ENCODE results near the gene PCDHGC3. TPM values are rescaled to one million over a fixed set of nuclear protein-coding genes. Genes with fewer than 3 reads are reported as not detected.

The PCDHGC3 gene
- total and polyA plus RNA-seq, 3 experiments from 2014 or later = 0.11 to 0.15 TPM; not detected in 1

- Mint-ChIP-seq H3K27me3 (peaks cover 36 to 77% of the 10 kb centered on the region in 2 donors), H3K27ac (no peak overlapping the region), H3K9me3 (peaks cover 0 to 4% (median 0%) of the 10 kb centered on the region in 5 donors), H3K4me3 (peak overlapping the region in 2 of 7 donors; percentile 12 to 76), H3K36me3 (no peaks in the 10 kb centered on the region), H3K4me1 (peaks cover 21 to 30% (median 22%) of the 10 kb centered on the region in 3 donors)
- no peaks in the 10 kb centered on the region for H3K9me3 ChIP-seq (ENCODE audit: low read length)
- no peak for DNase-seq
- peaks cover 23% of the 10 kb centered on the region for H3K27me3 ChIP-seq (ENCODE audit: insufficient read depth, low read length, poor library complexity, severe bottlenecking)
- ChIA-PET CTCF (no interaction called here), POLR2A (no interaction called here)
- H3K36me3 ChIP-seq (ENCODE audit: insufficient read depth, low read length) = no peaks in the 10 kb centered on the region
- H3K4me1 ChIP-seq (ENCODE audit: insufficient read depth, low read length) = peaks cover 11% of the 10 kb centered on the region
- H3K27ac ChIP-seq (ENCODE audit: low read depth, low read length) = no peak overlapping the region
- no peak overlapping the region for H3K4me3 ChIP-seq (ENCODE audit: low read length)
Observed at GRCh38 chr5:141477815-141478214, 2.0 kb downstream of the PCDHGC3 start.

- no peak for DNase-seq
- Histone ChIP-seq H3K4me3 (ENCODE audit: low read length) (no peak overlapping the region), H3K27ac (ENCODE audit: low read depth, low read length) (no peak overlapping the region), H3K4me1 (ENCODE audit: insufficient read depth, low read length) (peaks cover 11% of the 10 kb centered on the region), H3K36me3 (ENCODE audit: insufficient read depth, low read length) (no peaks in the 10 kb centered on the region), H3K27me3 (ENCODE audit: insufficient read depth, low read length, poor library complexity, severe bottlenecking) (peaks cover 25% of the 10 kb centered on the region), H3K9me3 (ENCODE audit: low read length) (no peaks in the 10 kb centered on the region)
- Mint-ChIP-seq H3K27me3 (peaks cover 42 to 83% of the 10 kb centered on the region in 2 donors), H3K9me3 (peaks cover 0 to 4% (median 0%) of the 10 kb centered on the region in 5 donors), H3K4me3 (no peak overlapping the region), H3K27ac (no peak overlapping the region), H3K36me3 (no peaks in the 10 kb centered on the region), H3K4me1 (peaks cover 21 to 30% (median 22%) of the 10 kb centered on the region in 3 donors)
- POLR2A ChIA-PET = no interaction called here
- CTCF ChIA-PET = no interaction called here
Observed at GRCh38 chr5:141478321-141478945, 2.7 kb downstream of the PCDHGC3 start.

DNA sequence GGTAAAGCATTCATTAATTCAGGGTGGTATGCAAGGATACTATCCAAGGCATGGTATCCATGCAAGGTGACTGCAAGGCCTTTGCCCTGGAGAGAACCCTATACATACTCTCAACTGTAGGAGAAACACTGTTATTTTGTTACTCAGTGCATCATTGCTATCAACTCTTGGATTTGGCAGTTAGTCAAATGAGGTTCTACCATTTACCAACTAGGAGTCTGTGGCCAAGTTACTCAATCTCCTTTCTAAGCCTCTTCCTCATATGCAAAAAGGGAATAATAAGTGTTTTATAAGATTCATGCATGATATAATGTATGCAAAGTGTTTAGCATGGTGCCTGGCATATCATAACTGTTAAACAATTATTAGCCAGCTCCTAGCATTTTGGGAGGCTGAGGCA is 4.0 kb downstream of the PCDHGC3 start:
- Histone ChIP-seq H3K4me1 (ENCODE audit: insufficient read depth, low read length) (peaks cover 11% of the 10 kb centered on the region), H3K36me3 (ENCODE audit: insufficient read depth, low read length) (no peaks in the 10 kb centered on the region), H3K27me3 (ENCODE audit: insufficient read depth, low read length, poor library complexity, severe bottlenecking) (peaks cover 36% of the 10 kb centered on the region), H3K9me3 (ENCODE audit: low read length) (no peaks in the 10 kb centered on the region), H3K4me3 (ENCODE audit: low read length) (no peak overlapping the region), H3K27ac (ENCODE audit: low read depth, low read length) (no peak overlapping the region)
- Mint-ChIP-seq H3K27ac (no peak overlapping the region), H3K9me3 (peaks cover 0 to 4% (median 0%) of the 10 kb centered on the region in 5 donors), H3K4me1 (peaks cover 25 to 38% (median 29%) of the 10 kb centered on the region in 3 donors), H3K27me3 (peaks cover 56 to 92% of the 10 kb centered on the region in 2 donors), H3K4me3 (no peak overlapping the region), H3K36me3 (no peaks in the 10 kb centered on the region)
- ChIA-PET POLR2A (no interaction called here), CTCF (interaction anchor here (0.7 kb wide), 1 partner anchor 78 kb away, joined by 3 read pairs; no protein-coding TSS in a partner anchor)
- no peak for DNase-seq

- ChIA-PET POLR2A (no interaction called here), CTCF (interaction anchor here (1.1 kb wide), 1 partner anchor 36 kb away, joined by 3 read pairs; no protein-coding TSS in a partner anchor)
- H3K4me3 Mint-ChIP-seq = no peak overlapping the region
- peaks cover 8 to 14% (median 10%) of the 10 kb centered on the region in 3 donors for H3K4me1 Mint-ChIP-seq
- H3K9me3 ChIP-seq (ENCODE audit: low read length) = no peaks in the 10 kb centered on the region
- H3K9me3 Mint-ChIP-seq = peaks cover 0 to 6% (median 3%) of the 10 kb centered on the region in 5 donors
- no peak for DNase-seq
- H3K27me3 ChIP-seq (ENCODE audit: insufficient read depth, low read length, poor library complexity, severe bottlenecking) = peaks cover 33% of the 10 kb centered on the region
- H3K27ac Mint-ChIP-seq = no peak overlapping the region
- H3K36me3 Mint-ChIP-seq = no peaks in the 10 kb centered on the region
- no peaks in the 10 kb centered on the region for H3K36me3 ChIP-seq (ENCODE audit: insufficient read depth, low read length)
- no peaks in the 10 kb centered on the region for H3K4me1 ChIP-seq (ENCODE audit: insufficient read depth, low read length)
- no peak overlapping the region for H3K27ac ChIP-seq (ENCODE audit: low read depth, low read length)
- H3K4me3 ChIP-seq (ENCODE audit: low read length) = no peak overlapping the region
- peaks cover 62 to 92% of the 10 kb centered on the region in 2 donors for H3K27me3 Mint-ChIP-seq
Observed at GRCh38 chr5:141483902-141484301, 8.1 kb downstream of the PCDHGC3 start.

- H3K27me3 ChIP-seq (ENCODE audit: insufficient read depth, low read length, poor library complexity, severe bottlenecking) = peaks cover 33% of the 10 kb centered on the region
Observed at GRCh38 chr5:141484310-141484640, 8.5 kb downstream of the PCDHGC3 start.

GRCh38 chr5:141484641-141485311 is 9.0 kb downstream of the PCDHGC3 start, which contains the start of gene PCDHGC4:
Gene PCDHGC4, plus strand, starts transcription at chr5:141485030. Its CDS starts 144 bp downstream, at chr5:141485174.
- Mint-ChIP-seq H3K27me3 (peaks cover 69 to 94% of the 10 kb centered on the region in 2 donors), H3K27ac (no peak within 1 kb of the TSS), H3K9me3 (peaks cover 0 to 6% (median 3%) of the 10 kb centered on the region in 5 donors), H3K4me3 (peak within 1 kb of the TSS in 6 of 7 donors; percentile 5 to 68 (median 34)), H3K36me3 (no peaks in the 10 kb centered on the region), H3K4me1 (peaks cover 8 to 14% (median 10%) of the 10 kb centered on the region in 3 donors)
- CTCF ChIA-PET = interaction anchor here (1.1 kb wide), 1 partner anchor 35 kb away, joined by 3 read pairs; no protein-coding TSS in a partner anchor
- Histone ChIP-seq H3K36me3 (ENCODE audit: insufficient read depth, low read length) (no peaks in the 10 kb centered on the region), H3K9me3 (ENCODE audit: low read length) (no peaks in the 10 kb centered on the region), H3K27ac (ENCODE audit: low read depth, low read length) (no peak within 1 kb of the TSS), H3K27me3 (ENCODE audit: insufficient read depth, low read length, poor library complexity, severe bottlenecking) (peaks cover 33% of the 10 kb centered on the region), H3K4me3 (ENCODE audit: low read length) (no peak within 1 kb of the TSS), H3K4me1 (ENCODE audit: insufficient read depth, low read length) (no peaks in the 10 kb centered on the region)
- POLR2A ChIA-PET = no interaction called here
- no peak for DNase-seq

More at GRCh38 chr5:141484310-141484640, 8.5 kb downstream of the PCDHGC3 start:
- no peak overlapping the region for H3K4me3 ChIP-seq (ENCODE audit: low read length)
- H3K36me3 ChIP-seq (ENCODE audit: insufficient read depth, low read length) = no peaks in the 10 kb centered on the region
- H3K9me3 ChIP-seq (ENCODE audit: low read length) = no peaks in the 10 kb centered on the region
- Mint-ChIP-seq H3K4me3 (peak overlapping the region in 3 of 7 donors; percentile 12 to 46 (median 27)), H3K27ac (no peak overlapping the region), H3K27me3 (peaks cover 66 to 94% of the 10 kb centered on the region in 2 donors), H3K9me3 (peaks cover 0 to 6% (median 3%) of the 10 kb centered on the region in 5 donors), H3K36me3 (no peaks in the 10 kb centered on the region), H3K4me1 (peaks cover 8 to 14% (median 10%) of the 10 kb centered on the region in 3 donors)
- POLR2A ChIA-PET = no interaction called here
- CTCF ChIA-PET = interaction anchor here (1.1 kb wide), 1 partner anchor 35 kb away, joined by 3 read pairs; no protein-coding TSS in a partner anchor
- no peak for DNase-seq
- no peaks in the 10 kb centered on the region for H3K4me1 ChIP-seq (ENCODE audit: insufficient read depth, low read length)
- no peak overlapping the region for H3K27ac ChIP-seq (ENCODE audit: low read depth, low read length)

DNA sequence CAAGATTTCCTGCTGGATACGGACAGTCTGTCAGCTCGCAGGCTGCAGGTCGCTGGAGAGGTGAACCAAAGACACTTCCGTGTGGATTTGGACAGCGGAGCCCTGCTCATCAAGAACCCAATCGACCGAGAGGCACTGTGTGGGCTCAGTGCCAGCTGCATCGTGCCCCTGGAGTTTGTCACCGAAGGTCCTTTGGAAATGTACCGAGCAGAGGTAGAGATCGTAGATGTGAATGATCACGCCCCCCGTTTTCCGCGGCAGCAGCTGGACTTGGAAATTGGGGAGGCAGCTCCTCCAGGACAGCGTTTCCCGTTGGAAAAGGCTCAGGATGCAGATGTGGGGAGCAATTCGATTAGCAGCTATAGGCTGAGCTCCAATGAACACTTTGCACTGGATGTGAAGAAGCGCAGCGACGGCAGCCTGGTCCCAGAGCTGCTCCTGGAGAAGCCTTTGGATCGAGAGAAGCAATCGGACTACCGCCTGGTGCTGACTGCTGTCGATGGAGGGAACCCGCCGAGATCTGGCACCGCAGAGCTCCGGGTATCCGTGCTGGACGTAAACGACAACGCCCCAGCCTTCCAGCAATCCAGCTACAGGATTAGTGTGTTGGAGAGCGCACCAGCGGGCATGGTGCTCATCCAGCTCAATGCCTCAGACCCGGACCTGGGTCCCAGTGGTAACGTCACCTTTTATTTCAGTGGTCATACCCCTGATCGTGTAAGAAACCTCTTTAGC is 9.7 kb downstream of the PCDHGC3 start:
- CTCF ChIA-PET = interaction anchor here (1.1 kb wide), 1 partner anchor 22 kb away, joined by 3 read pairs; no protein-coding TSS in a partner anchor
- Mint-ChIP-seq H3K36me3 (no peaks in the 10 kb centered on the region), H3K4me3 (peak overlapping the region in 3 of 7 donors; percentile 5 to 68 (median 49)), H3K4me1 (peaks cover 8 to 14% (median 10%) of the 10 kb centered on the region in 3 donors), H3K9me3 (peaks cover 0 to 6% (median 3%) of the 10 kb centered on the region in 5 donors), H3K27ac (no peak overlapping the region), H3K27me3 (peaks cover 66 to 94% of the 10 kb centered on the region in 2 donors)
- Histone ChIP-seq H3K27ac (ENCODE audit: low read depth, low read length) (no peak overlapping the region), H3K4me3 (ENCODE audit: low read length) (no peak overlapping the region), H3K27me3 (ENCODE audit: insufficient read depth, low read length, poor library complexity, severe bottlenecking) (peaks cover 38% of the 10 kb centered on the region), H3K36me3 (ENCODE audit: insufficient read depth, low read length) (no peaks in the 10 kb centered on the region), H3K4me1 (ENCODE audit: insufficient read depth, low read length) (no peaks in the 10 kb centered on the region), H3K9me3 (ENCODE audit: low read length) (no peaks in the 10 kb centered on the region)
- no peak for DNase-seq
- POLR2A ChIA-PET = no interaction called here

Measured in CD8-positive, alpha-beta memory T cell (primary cell).